H1 (cell line): ENCODE data around the gene CAMSAP1. TPM values are rescaled to one million over a fixed set of nuclear protein-coding genes. Genes with fewer than 3 reads are reported as not detected.

Experiments used
- CTCF ChIA-PET: fragments of 300-600 bp; sonication (Branson Sonifier 250); formaldehyde crosslinking; loops from one replicate; lab custom pipeline; 2021; ENCODE audit not compliant: partially characterized antibody; lab: Charles Lee
- POLR2A ChIA-PET: fragments of 300-600 bp; sonication (Branson Sonifier 250); formaldehyde crosslinking; loops from one replicate; lab custom pipeline; 2021; ENCODE audit warnings: inconsistent platforms; ENCODE audit not compliant: partially characterized antibody; lab: Charles Lee
- DNase-seq, 2 experiments: peaks; one replicate each; pipeline versions ENCODE4 v3.0.0 to v3.0.0-alpha.2; 2010 to 2022; ENCODE audit warnings: low spot score in 2 of 2, low read depth in 1 of 2, mixed read lengths in 1 of 2
- FAIRE-seq: peaks from 2 replicates; lab custom pipeline; 2011; peaks lifted over from hg19 to GRCh38; lab: Jason Lieb, UNC
- H2AFZ ChIP-seq: 2 replicates; pipeline ENCODE4 v1.8.1; 2012; ENCODE audit warnings: low read length, inconsistent platforms
- H2AK5ac ChIP-seq: 2 replicates; pipeline ENCODE4 v1.6.1; 2013; ENCODE audit warnings: low read depth, low read length
- H2BK120ac ChIP-seq: replicated peaks from 2 replicates; pipeline ENCODE3; 2013; ENCODE audit warnings: low read depth, low read length, inconsistent platforms
- H2BK12ac ChIP-seq: 2 replicates; pipeline ENCODE4 v1.6.1; 2013; ENCODE audit warnings: low read depth, low read length
- H2BK15ac ChIP-seq: 2 replicates; pipeline ENCODE4 v1.6.1; 2013; ENCODE audit warnings: low read length
- H2BK20ac ChIP-seq: 2 replicates; pipeline ENCODE4 v1.6.1; 2013; ENCODE audit warnings: low read length
- H2BK5ac ChIP-seq: 2 replicates; pipeline ENCODE4 v1.6.1; 2013; ENCODE audit warnings: low read depth, low read length
- H3K14ac ChIP-seq: 2 replicates; pipeline ENCODE4 v1.6.1; 2013; ENCODE audit warnings: inconsistent platforms; ENCODE audit not compliant: insufficient read length
- H3K18ac ChIP-seq: 2 replicates; pipeline ENCODE4 v1.6.1; 2013; ENCODE audit warnings: low read length; ENCODE audit errors: extremely low read depth
- H3K23ac ChIP-seq: 2 replicates; pipeline ENCODE4 v1.6.1; 2013; ENCODE audit warnings: inconsistent platforms; ENCODE audit not compliant: insufficient read length
- H3K23me2 ChIP-seq: 2 replicates; pipeline ENCODE4 v1.6.1; 2013; ENCODE audit warnings: low read depth, low read length
- H3K27ac ChIP-seq: 2 replicates; pipeline ENCODE4 v1.6.1; 2011; ENCODE audit warnings: low read depth, low read length, inconsistent platforms
- H3K27me3 ChIP-seq, 4 experiments: replicated peaks in 1 of 4; 1 replicate in 1 of 4; 2 replicates in 3 of 4; pipeline versions ENCODE4 v1.6.1 to v1.8.1; 2011 to 2013; ENCODE audit warnings: low read length in 3 of 4, mild to moderate bottlenecking in 3 of 4, inconsistent platforms in 2 of 4, mixed read lengths in 2 of 4, moderate library complexity in 1 of 4; ENCODE audit not compliant: control insufficient read depth in 3 of 4, insufficient read depth in 3 of 4; ENCODE audit errors: extremely low read depth in 1 of 4
- H3K36me3 ChIP-seq, 4 experiments: 2 replicates each; pipeline versions ENCODE4 v1.6.1 to v1.8.1; 2011 to 2013; ENCODE audit warnings: mild to moderate bottlenecking in 4 of 4, low read length in 3 of 4, moderate library complexity in 2 of 4, control low read depth in 1 of 4, inconsistent platforms in 1 of 4; ENCODE audit not compliant: insufficient read depth in 4 of 4, control insufficient read depth in 2 of 4
- H3K4ac ChIP-seq: replicated peaks from 2 replicates; pipeline ENCODE3; 2013; ENCODE audit warnings: low read length, low read depth, mixed read lengths, inconsistent platforms; ENCODE audit not compliant: insufficient read length
- H3K4me1 ChIP-seq, 4 experiments: replicated peaks in 1 of 4; 1 replicate in 1 of 4; 2 replicates in 3 of 4; pipeline versions ENCODE4 v1.6.1 to v1.8.1; 2011 to 2013; ENCODE audit warnings: low read length in 3 of 4, inconsistent platforms in 2 of 4, mixed read lengths in 1 of 4; ENCODE audit not compliant: insufficient read depth in 4 of 4, control insufficient read depth in 3 of 4
- H3K4me2 ChIP-seq, 2 experiments: 2 replicates each; pipeline versions ENCODE4 v1.6.1 to v1.8.1; 2011 to 2013; ENCODE audit warnings: low read depth in 2 of 2, low read length in 2 of 2, control low read depth in 1 of 2, inconsistent platforms in 1 of 2, mild to moderate bottlenecking in 1 of 2; ENCODE audit not compliant: insufficient read depth in 1 of 2
- H3K4me3 ChIP-seq, 4 experiments: fragments of 200-600, 300-600 bp in 1 of 4; sonication (generic), shearing (Covaris generic), sonication (Bioruptor Twin) in 1 of 4; 2 replicates each; pipeline versions ENCODE4 v1.5.1 to v1.8.1; 2011 to 2016; ENCODE audit warnings: low read length in 4 of 4, low read depth in 3 of 4, control low read depth in 2 of 4, inconsistent platforms in 2 of 4, mild to moderate bottlenecking in 2 of 4, mixed read lengths in 1 of 4, moderate library complexity in 1 of 4; ENCODE audit not compliant: insufficient read depth in 2 of 4; ENCODE audit errors: extremely low read depth in 1 of 4
- H3K56ac ChIP-seq: replicated peaks from 2 replicates; pipeline ENCODE3; 2013; ENCODE audit warnings: low read depth, mild to moderate bottlenecking, mixed read lengths, low read length, inconsistent platforms; ENCODE audit not compliant: insufficient read length
- H3K79me1 ChIP-seq: 2 replicates; pipeline ENCODE4 v1.6.1; 2013; ENCODE audit warnings: low read depth, low read length, control low read depth
- H3K79me2 ChIP-seq, 2 experiments: 2 replicates each; pipeline versions ENCODE4 v1.6.1 to v1.8.1; 2012 to 2013; ENCODE audit warnings: low read length in 2 of 2, mild to moderate bottlenecking in 2 of 2, inconsistent platforms in 1 of 2; ENCODE audit not compliant: insufficient read depth in 2 of 2, control insufficient read depth in 1 of 2
- H3K9ac ChIP-seq, 4 experiments: replicated peaks in 1 of 4; 1 replicate in 1 of 4; 2 replicates in 3 of 4; pipeline versions ENCODE4 v1.6.1 to v1.8.1; 2011 to 2013; ENCODE audit warnings: low read depth in 3 of 4, low read length in 3 of 4, control low read depth in 2 of 4, mild to moderate bottlenecking in 2 of 4, moderate library complexity in 2 of 4, inconsistent platforms in 1 of 4; ENCODE audit errors: extremely low read depth in 1 of 4
- H3K9me3 ChIP-seq, 2 experiments: 2 replicates each; pipeline versions ENCODE4 v1.6.1 to v1.8.1; 2012 to 2013; ENCODE audit warnings: mild to moderate bottlenecking in 2 of 2, moderate library complexity in 2 of 2, control low read depth in 1 of 2, inconsistent platforms in 1 of 2, low read depth in 1 of 2, low read length in 1 of 2, mixed read lengths in 1 of 2; ENCODE audit not compliant: insufficient read depth in 2 of 2
- H4K20me1 ChIP-seq, 2 experiments: replicated peaks in 1 of 2; 2 replicates each; pipeline versions ENCODE3 to v1.8.1; 2011 to 2013; ENCODE audit warnings: inconsistent platforms in 2 of 2, low read length in 2 of 2, mild to moderate bottlenecking in 1 of 2; ENCODE audit not compliant: insufficient read depth in 2 of 2, control insufficient read depth in 1 of 2
- H4K5ac ChIP-seq: 2 replicates; pipeline ENCODE4 v1.6.1; 2013; ENCODE audit warnings: low read length, low read depth, mixed read lengths, inconsistent platforms; ENCODE audit not compliant: insufficient read length
- H4K8ac ChIP-seq: 2 replicates; pipeline ENCODE4 v1.8.0; 2013; ENCODE audit warnings: mild to moderate bottlenecking, moderate library complexity, low read length, inconsistent platforms; ENCODE audit not compliant: insufficient read depth; ENCODE audit errors: extremely low read depth
- H4K91ac ChIP-seq: replicated peaks from 2 replicates; pipeline ENCODE3; 2013; ENCODE audit warnings: low read length, mixed read lengths, inconsistent platforms; ENCODE audit not compliant: insufficient read length
- ASH2L ChIP-seq: fragments of 200-600, 300-600 bp; sonication (generic); IDR thresholded peaks from one replicate; pipeline ENCODE4 v1.7.1; 2017; ENCODE audit warnings: low read length
- ATF3 ChIP-seq: IDR thresholded peaks from 2 replicates; pipeline ENCODE4 v1.6.1; 2011; ENCODE audit warnings: low read depth, mild to moderate bottlenecking, low read length; ENCODE audit not compliant: insufficient read depth
- CTBP2 ChIP-seq: IDR thresholded peaks from 2 replicates; pipeline ENCODE4 v1.7.0; 2011; ENCODE audit warnings: borderline replicate concordance, mild to moderate bottlenecking, moderate library complexity, mixed read lengths, low read length; ENCODE audit not compliant: insufficient read depth, insufficient read length
- CTCF ChIP-seq, 3 experiments: IDR thresholded peaks; 1 replicate in 2 of 3; 2 replicates in 1 of 3; pipeline versions ENCODE4 v1.5.1 to v1.6.1; 2011; ENCODE audit warnings: low read length in 3 of 3, mild to moderate bottlenecking in 3 of 3, inconsistent platforms in 2 of 3, low read depth in 1 of 3, moderate library complexity in 1 of 3; ENCODE audit not compliant: insufficient read depth in 1 of 3; ENCODE audit errors: control extremely low read depth in 1 of 3
- GTF2F1 ChIP-seq: IDR thresholded peaks from 2 replicates; pipeline ENCODE4 v1.6.1; 2012; ENCODE audit warnings: low read depth, low read length, improper control_type of control experiment, borderline replicate concordance
- RAD21 ChIP-seq, 2 experiments: IDR thresholded peaks in 1 of 2; conservative IDR thresholded peaks in 1 of 2; 2 replicates each; pipeline ENCODE4 v1.6.1; 2011; ENCODE audit warnings: low read depth in 2 of 2, low read length in 2 of 2, improper control_type of control experiment in 1 of 2, inconsistent platforms in 1 of 2, mild to moderate bottlenecking in 1 of 2, moderate library complexity in 1 of 2
- RBBP5 ChIP-seq: IDR thresholded peaks from 2 replicates; pipeline ENCODE4 v1.7.1; 2012; ENCODE audit warnings: low read depth, mild to moderate bottlenecking, inconsistent platforms, low read length, moderate library complexity, borderline replicate concordance
- TAF7 ChIP-seq: optimal IDR thresholded peaks from 2 replicates; pipeline ENCODE3; 2011; ENCODE audit warnings: low read depth, mild to moderate bottlenecking, inconsistent platforms, low read length, moderate library complexity, borderline replicate concordance
- WGBS, 2 experiments: shearing (Covaris generic) in 1 of 2; methylation state at CpG; one replicate each; pipeline versions ENCODE4 v1.1.6 to v1.1.7; 2013 to 2015; ENCODE audit warnings: low lambda C conversion rate in 2 of 2, mixed read lengths in 2 of 2, inconsistent platforms in 1 of 2, low coverage in 1 of 2, missing lambda C conversion rate in 1 of 2; ENCODE audit not compliant: insufficient replicate concordance in 2 of 2, insufficient coverage in 1 of 2, insufficient read length in 1 of 2; ENCODE audit errors: extremely low coverage in 1 of 2, missing lambda C conversion rate in 1 of 2; 5-methylcytosine and 5-hydroxymethylcytosine counted together
- polyA plus RNA-seq, 7 experiments: library from polyadenylated mRNA; depleted of rRNA in 3 of 7; stranded (reverse) in 5 of 7; unstranded in 2 of 7; fragments of >200 nt in 5 of 7; fragments of 200-250 nt in 2 of 7; gene quantifications; 1 replicate in 5 of 7; 2 replicates in 1 of 7; 4 replicates in 1 of 7; pipeline versions ENCODE4 v1.2.1 to v1.2.3, GENCODE V29; 2011 to 2013; ENCODE audit warnings: missing spikeins in 2 of 7, mixed read lengths in 2 of 7
- total RNA-seq: library from RNA; stranded (reverse); fragmentation: NEBNext Ultra II Directional; extraction: Animal tissue kit (Norgen Biotek cat#: 25700); gene quantifications from 2 replicates; pipeline ENCODE4 v1.2.1, GENCODE V29; 2021

CAMSAP1 gene
- total and polyA plus RNA-seq, 2 of the 8 experiments (the other 6 are each of a cell fraction or from before 2014, with no cell fraction given) = 13.4 to 44.0 TPM

GRCh38 chr9:135910757-135911156 lies 3.4 kb upstream of the CAMSAP1 start:
- Histone ChIP-seq H3K79me2 (peaks cover 5 to 19% of the 10 kb centered on the region in 2 experiments), H2BK20ac (no peak overlapping the region), H3K18ac (no peak overlapping the region), H2BK12ac (no peak overlapping the region), H4K8ac (no peak overlapping the region), H4K20me1 (peaks cover 4 to 8% of the 10 kb centered on the region in 2 experiments), H3K4ac (no peak overlapping the region), H3K79me1 (peaks cover 7% of the 10 kb centered on the region), H3K56ac (no peak overlapping the region), H3K23ac (no peak overlapping the region), H3K4me1 (peaks cover 0 to 5% (median 5%) of the 10 kb centered on the region in 4 experiments; a peak in 5 of 7 replicates), H2BK15ac (no peak overlapping the region), H3K27me3 (peaks cover 0 to 4% (median 1%) of the 10 kb centered on the region in 4 experiments; a peak in 3 of 7 replicates), H3K9ac (no peak overlapping the region), H2AK5ac (no peak overlapping the region), H3K14ac (no peak overlapping the region), H3K4me2 (no peak overlapping the region), H2BK120ac (no peak overlapping the region), H3K4me3 (no peak overlapping the region), H3K23me2 (peaks cover 3% of the 10 kb centered on the region), H4K91ac (no peak overlapping the region), H4K5ac (no peak overlapping the region), H2AFZ (no peak overlapping the region), H3K36me3 (peaks cover 8 to 36% (median 23%) of the 10 kb centered on the region in 4 experiments; a peak in 6 of 8 replicates), H3K27ac (no peak overlapping the region), H2BK5ac (no peak overlapping the region), H3K9me3 (peaks cover 18 to 24% of the 10 kb centered on the region in 2 experiments)
- FAIRE-seq (no peak), DNase-seq (no peak)
- CTCF ChIA-PET = no interaction called here
- WGBS, 2 experiments = 93% methylated on average over 9 of the region's 9 CpGs; no CpG with 5 or more reads in 1 of the 2 experiments
- POLR2A ChIA-PET = interaction anchor here (1.1 to 1.7 kb wide), 2 partner anchors 9 to 14 kb away, joined by 3 to 6 read pairs; no protein-coding TSS in a partner anchor
- TF ChIP-seq CTCF (IDR thresholded peaks at IDR 0.05; ENCODE audit: control extremely low read depth in 1 of 3, insufficient read depth in 1 of 3, low read depth in 1 of 3, low read length in 3 of 3) (peak in 1 of 3 experiments; percentile 19; a peak in 1 of 4 replicates), ATF3 (no peak), TAF7 (no peak), RAD21 (IDR thresholded peaks at IDR 0.05 in 1 of 2, conservative IDR thresholded peaks at IDR 0.05 in 1 of 2; ENCODE audit: low read depth in 2 of 2, low read length in 2 of 2) (no peak; a peak in 1 of 4 replicates), CTBP2 (no peak), RBBP5 (no peak), GTF2F1 (no peak), ASH2L (no peak)
- TF ChIP-seq, all 59 proteins: peak for 1
